Ramos (cell line): ENCODE results near the gene ANGPTL2.

Source experiments
- in situ Hi-C: fragments of 300-500 bp; cut with MboI; formaldehyde crosslinking; loops from one replicate; pipeline ENCODE4 v1.14.3; 2022; ENCODE audit warnings: low sequenced_read_pairs; ENCODE audit not compliant: unreplicated experiment

Gene ANGPTL2

GRCh38 chr9:127123064-127123890 lies 842 bp upstream of the ANGPTL2 start:
- in situ Hi-C loops: no loop called here

GRCh38 chr9:127121628-127122175 lies 733 bp downstream of the ANGPTL2 start:
- in situ Hi-C loops: no loop called here

- in situ Hi-C loops: no loop called here
Observed at GRCh38 chr9:127119320-127119709, 3.1 kb downstream of the ANGPTL2 start.

GRCh38 chr9:127118597-127119319 lies 3.7 kb downstream of the ANGPTL2 start:
- in situ Hi-C loops: no loop called here

GRCh38 chr9:127117801-127118200 lies 4.6 kb downstream of the ANGPTL2 start:
- in situ Hi-C loops: no loop called here

DNA sequence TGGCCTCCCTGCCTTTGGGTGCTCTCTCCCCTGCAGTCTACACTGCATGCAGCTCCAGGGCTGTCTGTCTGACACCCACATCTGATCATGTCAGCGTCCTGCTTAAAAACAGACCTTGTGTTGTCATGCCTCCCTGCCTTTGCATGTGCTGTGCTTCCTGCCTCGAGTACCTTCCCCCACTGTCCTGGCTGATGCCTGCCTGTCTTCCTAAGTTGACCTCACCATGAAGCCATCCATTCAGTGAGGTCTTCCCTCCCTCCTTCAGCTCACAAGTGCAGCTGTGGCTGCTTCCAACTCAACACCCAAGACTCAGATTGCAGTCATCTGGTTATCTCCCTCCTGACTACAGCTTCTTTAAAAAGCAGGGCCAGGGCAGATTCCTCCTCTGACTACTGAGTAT lies 5.5 kb downstream of the ANGPTL2 start:
- in situ Hi-C loops: no loop called here

GRCh38 chr9:127116088-127116726 lies 6.2 kb downstream of the ANGPTL2 start:
- in situ Hi-C loops: no loop called here

DNA sequence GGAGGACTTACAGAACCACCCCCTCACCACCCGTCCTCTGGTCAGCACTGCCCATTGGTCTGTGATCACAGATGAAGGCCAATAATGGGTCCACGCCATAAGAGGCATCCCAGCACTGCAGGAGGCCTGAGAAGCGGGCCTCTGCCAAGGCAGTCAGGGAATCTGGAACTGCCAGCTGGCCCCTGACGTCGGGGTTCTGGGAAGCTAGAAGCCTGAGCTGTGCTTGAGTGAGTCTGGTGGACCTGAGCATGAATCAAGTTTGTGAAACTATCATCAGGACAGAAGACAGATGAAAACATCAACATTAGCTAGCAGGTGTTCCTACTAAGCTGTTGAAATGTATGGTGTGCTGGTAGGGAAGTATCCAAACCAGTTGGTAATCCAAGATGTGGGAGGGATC lies 7.8 kb downstream of the ANGPTL2 start:
- in situ Hi-C loops: no loop called here

- in situ Hi-C loops: no loop called here
Observed at GRCh38 chr9:127113191-127113972, 9.1 kb downstream of the ANGPTL2 start.

- in situ Hi-C loops: no loop called here
Observed at GRCh38 chr9:127112735-127113161, 9.7 kb downstream of the ANGPTL2 start.

DNA sequence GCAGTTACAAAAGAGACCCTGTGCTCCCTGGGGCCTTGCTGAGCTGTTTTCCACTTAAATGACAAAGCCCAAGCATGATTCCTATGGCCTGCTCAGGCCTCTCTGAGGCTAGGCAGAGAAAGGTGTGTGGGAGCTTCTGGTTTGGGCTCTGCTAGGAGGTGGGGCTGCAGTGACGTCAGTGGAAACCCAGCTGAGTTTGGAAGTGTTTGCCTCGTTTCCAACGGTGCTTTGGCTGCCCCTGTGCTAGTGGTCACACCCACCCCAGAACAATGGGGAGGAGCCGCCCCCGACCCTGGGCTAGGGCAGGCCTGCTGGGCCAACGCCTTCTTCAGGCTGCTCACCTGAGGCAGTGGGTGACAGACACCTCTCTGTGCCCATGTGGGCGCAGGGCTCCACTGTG lies 10.4 kb downstream of the ANGPTL2 start:
- in situ Hi-C loops: no loop called here

- in situ Hi-C loops: no loop called here
Observed at GRCh38 chr9:127109212-127109711, 13.2 kb downstream of the ANGPTL2 start.

DNA sequence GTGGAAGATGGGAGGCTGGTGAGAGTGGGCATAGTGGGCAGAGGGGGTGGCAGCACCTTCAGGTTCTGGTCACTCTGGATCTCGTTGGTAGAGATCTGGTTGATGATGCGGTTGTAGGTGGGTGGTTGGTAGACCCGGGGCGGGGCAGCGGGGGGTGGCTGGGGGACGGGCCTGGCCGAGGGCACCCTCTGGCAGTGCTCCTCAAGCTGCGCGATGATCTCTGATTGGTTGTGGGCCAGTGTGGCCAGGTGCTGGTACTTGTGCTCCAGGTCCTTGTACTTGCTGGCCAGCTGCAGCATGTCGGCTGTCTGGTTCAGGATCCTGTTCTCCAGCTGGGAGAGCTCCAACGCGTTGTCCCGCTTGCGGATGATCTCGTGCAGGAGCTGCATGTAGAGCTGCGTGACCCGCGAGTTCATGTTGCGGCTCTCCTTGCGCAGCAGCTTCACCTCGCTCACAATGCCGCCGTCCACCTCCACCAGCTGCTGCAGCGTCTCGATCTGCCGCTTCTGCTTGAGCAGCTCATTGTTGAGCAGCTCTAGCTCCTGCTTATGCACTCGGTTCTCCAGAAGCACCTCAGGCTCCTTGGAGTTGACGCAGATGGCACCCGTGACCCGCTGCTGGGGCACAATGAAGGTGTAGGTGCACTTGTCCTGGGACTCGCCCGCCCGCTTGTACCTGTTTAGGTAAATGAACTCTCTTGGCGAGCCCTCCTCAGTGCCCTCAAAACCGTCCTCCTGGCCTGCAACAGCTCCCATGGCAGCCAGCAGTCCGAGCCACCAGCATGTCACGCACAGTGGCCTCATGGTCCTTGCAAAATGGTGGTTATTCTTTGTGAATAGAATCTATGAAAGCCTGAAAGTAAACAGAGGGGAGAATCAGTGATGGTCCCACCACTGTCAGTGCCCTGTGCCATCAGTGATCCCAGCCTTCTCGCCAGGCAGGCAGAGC lies 14.2 kb downstream of the ANGPTL2 start:
- in situ Hi-C loops: no loop called here

DNA sequence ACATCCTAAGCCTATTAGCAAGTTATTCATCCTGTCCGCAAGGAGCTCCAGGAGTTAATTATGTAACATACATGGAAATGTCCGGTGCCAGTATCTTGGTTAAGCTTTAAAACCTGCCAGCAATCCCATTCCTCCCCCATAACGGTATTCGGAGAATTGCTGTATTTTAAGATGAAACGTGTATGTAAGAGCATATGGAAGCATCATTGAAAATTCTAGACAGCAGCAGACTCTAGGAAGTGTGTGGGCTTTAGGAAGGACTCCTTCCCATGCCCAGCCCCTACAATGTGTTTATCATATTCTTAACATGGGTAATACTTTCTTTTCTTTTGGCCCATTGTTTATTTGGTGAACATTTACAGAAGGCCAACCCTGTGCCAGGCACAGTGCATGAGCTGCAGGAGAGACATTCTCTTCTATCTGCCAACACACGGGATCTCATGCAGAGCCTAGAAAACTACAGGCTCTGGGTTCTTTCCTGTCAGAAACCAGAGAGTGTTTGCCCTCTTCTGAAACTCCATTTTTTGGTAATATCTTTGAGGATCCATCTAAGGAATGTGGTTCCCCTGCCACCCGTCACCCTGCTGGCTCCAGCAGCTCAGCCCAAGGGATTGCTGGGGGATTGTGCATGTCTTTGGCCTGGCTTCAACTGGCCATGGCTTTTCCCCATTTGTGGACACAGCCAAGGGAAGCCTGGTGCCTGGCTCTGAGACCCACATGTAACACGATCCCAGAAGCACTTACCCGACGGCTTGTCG lies 15.1 kb downstream of the ANGPTL2 start:
- in situ Hi-C loops: no loop called here

- in situ Hi-C loops: no loop called here
Observed at GRCh38 chr9:127106466-127106855, 16.0 kb downstream of the ANGPTL2 start.

DNA sequence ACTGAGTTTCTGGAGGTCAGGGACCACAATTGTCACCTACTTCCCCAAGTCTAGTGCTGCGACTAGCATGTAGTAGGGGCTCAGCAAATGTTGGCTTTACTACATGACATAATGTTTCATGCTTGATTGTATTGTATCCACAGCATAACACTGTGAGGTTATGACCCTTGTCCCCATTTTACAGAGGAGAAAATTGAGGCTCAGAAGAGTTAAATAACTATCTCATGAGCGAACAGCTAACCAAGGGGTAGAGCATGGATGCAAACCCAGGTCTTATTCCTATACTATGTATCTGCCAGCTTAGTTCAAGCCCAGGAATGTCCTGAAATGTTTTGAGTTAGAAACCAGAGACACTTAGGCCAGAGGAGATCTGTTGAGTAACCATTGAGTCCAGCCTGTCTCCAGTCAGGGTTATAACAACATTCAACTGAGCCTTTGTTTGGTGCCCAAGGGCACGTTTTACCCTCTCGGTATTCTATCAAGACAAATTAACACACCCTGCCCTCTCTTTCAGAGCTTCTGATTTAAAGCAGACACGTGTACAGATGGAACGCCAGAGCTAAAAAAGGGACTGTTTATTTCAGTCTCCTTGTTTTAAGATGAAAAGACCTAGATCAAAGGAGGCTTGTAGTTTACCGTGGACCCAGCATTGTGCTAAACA lies 16.5 kb downstream of the ANGPTL2 start:
- in situ Hi-C loops: no loop called here

DNA sequence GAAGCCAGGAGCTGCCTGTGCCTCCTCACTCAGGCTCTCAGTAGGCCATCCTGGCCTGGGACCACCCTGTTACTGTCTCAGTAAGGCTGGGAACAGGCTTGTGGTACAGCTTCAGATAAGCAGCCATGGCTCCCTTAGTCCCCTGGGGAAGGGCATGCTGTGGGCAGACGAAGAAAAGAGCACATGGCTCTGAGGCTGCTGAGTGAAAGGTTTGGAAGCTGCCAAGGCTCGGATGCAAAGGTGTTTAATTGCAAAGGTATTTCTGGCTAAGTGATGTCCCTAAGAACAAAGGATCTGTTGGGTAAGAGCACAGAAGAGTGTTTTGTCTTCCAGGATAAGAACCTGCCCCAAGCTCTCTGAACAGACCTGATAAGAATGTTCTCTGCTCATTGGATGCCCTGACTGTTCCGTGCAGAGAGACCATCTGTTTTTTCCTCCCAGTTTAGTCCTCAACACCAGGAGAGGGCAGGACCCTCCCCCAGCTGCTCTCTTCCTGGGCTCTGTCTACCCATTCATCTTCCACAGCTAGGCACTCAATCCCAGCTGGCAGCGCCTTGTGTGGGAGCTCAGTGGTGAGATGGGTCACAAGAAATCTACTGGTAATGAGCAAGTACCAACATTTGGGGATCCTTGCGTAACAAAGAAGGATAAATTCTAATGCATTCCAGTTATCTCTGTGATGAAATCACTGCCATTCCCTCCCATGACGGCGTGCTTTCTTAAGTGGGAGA lies 17.7 kb downstream of the ANGPTL2 start:
- in situ Hi-C loops: no loop called here
